PC-9 (cell line): Measurements from ENCODE around the gene TCAF1.
"Not testable (repeated sequence)": the region's sequence is repeated elsewhere in the genome, so short reads cannot be mapped to it uniquely, and the experiment has no call there.

Experiments used
- EZH2 ChIP-seq: fragments of 200-600 bp; sonication (generic); IDR thresholded peaks from 2 replicates; pipeline ENCODE4 v1.8.0; 2017; ENCODE audit warnings: antibody characterized with exemption, low read depth
- TF ChIP-seq, protein P1 (sequence below): fragments of 200-600 bp; sonication (generic); conservative IDR thresholded peaks from 2 replicates; pipeline ENCODE4 v1.6.1; 2017; ENCODE audit warnings: mixed run types, antibody characterized with exemption, mild to moderate bottlenecking, moderate library complexity

DNA sequence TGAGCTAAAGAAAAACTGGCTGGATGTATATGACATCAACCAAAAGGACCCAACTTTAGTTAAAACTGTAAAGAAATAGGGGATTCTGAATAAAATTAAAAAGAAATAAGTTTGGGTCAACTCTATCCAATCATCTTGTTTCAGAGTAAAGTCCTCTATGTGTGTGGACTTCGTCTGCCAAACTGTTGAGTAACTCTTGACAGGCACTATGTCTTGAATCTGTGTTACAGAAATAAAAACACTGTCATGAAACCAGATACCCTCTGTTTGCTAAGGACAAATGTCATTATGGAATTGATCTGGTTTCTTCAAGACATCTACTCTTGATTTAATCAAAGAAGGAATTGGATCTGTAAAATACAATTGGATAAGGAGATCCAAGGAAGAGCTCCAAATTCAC lies 46.5 kb downstream of the TCAF1 start:
- TF ChIP-seq, protein P1, sequence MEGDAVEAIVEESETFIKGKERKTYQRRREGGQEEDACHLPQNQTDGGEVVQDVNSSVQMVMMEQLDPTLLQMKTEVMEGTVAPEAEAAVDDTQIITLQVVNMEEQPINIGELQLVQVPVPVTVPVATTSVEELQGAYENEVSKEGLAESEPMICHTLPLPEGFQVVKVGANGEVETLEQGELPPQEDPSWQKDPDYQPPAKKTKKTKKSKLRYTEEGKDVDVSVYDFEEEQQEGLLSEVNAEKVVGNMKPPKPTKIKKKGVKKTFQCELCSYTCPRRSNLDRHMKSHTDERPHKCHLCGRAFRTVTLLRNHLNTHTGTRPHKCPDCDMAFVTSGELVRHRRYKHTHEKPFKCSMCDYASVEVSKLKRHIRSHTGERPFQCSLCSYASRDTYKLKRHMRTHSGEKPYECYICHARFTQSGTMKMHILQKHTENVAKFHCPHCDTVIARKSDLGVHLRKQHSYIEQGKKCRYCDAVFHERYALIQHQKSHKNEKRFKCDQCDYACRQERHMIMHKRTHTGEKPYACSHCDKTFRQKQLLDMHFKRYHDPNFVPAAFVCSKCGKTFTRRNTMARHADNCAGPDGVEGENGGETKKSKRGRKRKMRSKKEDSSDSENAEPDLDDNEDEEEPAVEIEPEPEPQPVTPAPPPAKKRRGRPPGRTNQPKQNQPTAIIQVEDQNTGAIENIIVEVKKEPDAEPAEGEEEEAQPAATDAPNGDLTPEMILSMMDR: not testable (repeated sequence)
- not testable (repeated sequence) for TF ChIP-seq EZH2
